Kidney epithelial cell (primary cell): Measurements from ENCODE around the gene PADI1. TPM values are rescaled to one million over a fixed set of nuclear protein-coding genes. Genes with fewer than 3 reads are reported as not detected.

Source experiments
- DNase-seq: peaks from one replicate; pipeline ENCODE4 v3.0.0-alpha.2; 2010; ENCODE audit warnings: low read depth
- H3K27me3 ChIP-seq: 2 replicates; pipeline ENCODE4 v1.6.0; 2011; ENCODE audit warnings: low read length; ENCODE audit not compliant: control insufficient read depth, insufficient read depth
- H3K36me3 ChIP-seq: 2 replicates; pipeline ENCODE4 v1.5.1; 2011; ENCODE audit warnings: low read length; ENCODE audit not compliant: control insufficient read depth, insufficient read depth
- H3K4me3 ChIP-seq: 2 replicates; pipeline ENCODE4 v1.5.1; 2011; ENCODE audit warnings: low read depth, mild to moderate bottlenecking, control low read depth, low read length
- total RNA-seq: library from RNA; depleted of rRNA; stranded (reverse); fragments of >200 nt; gene quantifications from 2 replicates; pipeline ENCODE4 v1.2.3, GENCODE V29; 2015
- TF ChIP-seq, protein P1 (sequence below): IDR thresholded peaks from 2 replicates; pipeline ENCODE4 v1.5.1; 2011; ENCODE audit warnings: mild to moderate bottlenecking, moderate library complexity, low read length, control low read depth, inconsistent platforms; ENCODE audit not compliant: insufficient read depth, poor library complexity, severe bottlenecking

PADI1 gene
- total RNA-seq, 1 donor from 2014 or later, result 2.4 TPM

DNA sequence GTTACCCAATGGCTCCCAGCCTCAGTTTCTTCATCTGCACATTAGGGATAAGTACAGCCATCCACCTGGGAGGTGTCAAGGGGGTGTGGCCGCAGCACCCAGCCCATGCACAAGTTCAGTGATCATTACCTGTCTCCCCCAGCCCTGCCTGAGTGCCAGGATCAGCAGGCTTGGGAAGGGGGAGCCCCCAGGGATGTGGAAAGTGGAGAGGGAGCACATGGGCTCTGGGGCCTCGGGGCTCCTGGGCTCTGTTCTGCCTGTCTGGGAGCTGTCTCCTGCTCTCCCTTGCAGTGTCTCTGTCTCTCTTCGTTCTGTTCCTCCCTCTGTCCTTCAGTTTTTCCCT lies 10.8 kb upstream of the PADI1 start:
- H3K4me3 ChIP-seq, result no peak overlapping the region
- DNase-seq, result no peak
- H3K27me3 ChIP-seq, result no peaks in the 10 kb centered on the region
- no peaks in the 10 kb centered on the region for H3K36me3 ChIP-seq
- TF ChIP-seq, protein P1, sequence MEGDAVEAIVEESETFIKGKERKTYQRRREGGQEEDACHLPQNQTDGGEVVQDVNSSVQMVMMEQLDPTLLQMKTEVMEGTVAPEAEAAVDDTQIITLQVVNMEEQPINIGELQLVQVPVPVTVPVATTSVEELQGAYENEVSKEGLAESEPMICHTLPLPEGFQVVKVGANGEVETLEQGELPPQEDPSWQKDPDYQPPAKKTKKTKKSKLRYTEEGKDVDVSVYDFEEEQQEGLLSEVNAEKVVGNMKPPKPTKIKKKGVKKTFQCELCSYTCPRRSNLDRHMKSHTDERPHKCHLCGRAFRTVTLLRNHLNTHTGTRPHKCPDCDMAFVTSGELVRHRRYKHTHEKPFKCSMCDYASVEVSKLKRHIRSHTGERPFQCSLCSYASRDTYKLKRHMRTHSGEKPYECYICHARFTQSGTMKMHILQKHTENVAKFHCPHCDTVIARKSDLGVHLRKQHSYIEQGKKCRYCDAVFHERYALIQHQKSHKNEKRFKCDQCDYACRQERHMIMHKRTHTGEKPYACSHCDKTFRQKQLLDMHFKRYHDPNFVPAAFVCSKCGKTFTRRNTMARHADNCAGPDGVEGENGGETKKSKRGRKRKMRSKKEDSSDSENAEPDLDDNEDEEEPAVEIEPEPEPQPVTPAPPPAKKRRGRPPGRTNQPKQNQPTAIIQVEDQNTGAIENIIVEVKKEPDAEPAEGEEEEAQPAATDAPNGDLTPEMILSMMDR, result no peak

DNA sequence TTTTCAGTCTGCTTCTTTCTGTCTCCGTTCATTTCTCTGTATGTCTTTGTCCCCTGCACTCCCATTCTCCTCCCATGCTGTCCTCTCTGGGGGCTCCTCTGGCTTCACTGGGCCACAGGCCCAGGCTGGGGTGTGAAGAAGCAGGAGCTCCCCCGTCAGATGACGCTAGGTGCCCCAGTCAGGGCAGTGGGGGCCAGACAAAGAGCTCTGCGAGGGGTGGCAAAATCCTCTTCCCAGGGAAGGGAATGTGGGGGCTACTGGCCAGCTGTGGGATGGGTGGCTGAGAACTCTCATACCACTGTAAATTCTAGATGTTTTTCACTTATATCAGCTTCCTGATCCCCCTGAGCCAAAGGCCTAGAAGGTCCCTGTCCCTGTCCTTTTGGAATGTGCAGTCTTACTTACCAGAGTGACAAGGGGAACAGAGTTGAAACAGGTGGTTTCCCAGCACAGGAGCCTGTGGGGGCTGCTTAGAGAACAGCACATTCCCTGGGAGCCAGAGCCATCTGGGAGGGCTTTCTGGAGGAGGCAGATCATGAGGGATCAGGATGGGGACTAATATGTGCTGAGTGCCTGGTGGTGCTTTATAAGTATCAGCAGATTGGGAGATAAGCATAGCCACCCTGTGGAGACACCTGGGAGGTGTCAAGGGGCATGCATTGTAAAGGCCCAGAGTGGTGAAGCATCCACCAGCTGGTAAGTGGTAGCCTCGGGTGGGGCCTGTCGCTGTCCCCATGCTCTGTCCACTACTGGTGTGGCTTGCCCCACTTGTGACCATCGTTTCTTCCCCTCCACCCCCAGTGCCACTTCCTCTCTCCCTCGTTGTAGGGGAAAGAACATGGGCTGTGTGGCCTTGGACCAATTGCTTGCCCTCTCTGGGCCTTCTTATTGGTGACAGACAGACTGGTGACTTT lies 10.1 kb upstream of the PADI1 start:
- Histone ChIP-seq H3K27me3 (no peaks in the 10 kb centered on the region), H3K36me3 (no peaks in the 10 kb centered on the region), H3K4me3 (no peak overlapping the region)
- TF ChIP-seq, protein P1, result no peak
- no peak for DNase-seq

DNA sequence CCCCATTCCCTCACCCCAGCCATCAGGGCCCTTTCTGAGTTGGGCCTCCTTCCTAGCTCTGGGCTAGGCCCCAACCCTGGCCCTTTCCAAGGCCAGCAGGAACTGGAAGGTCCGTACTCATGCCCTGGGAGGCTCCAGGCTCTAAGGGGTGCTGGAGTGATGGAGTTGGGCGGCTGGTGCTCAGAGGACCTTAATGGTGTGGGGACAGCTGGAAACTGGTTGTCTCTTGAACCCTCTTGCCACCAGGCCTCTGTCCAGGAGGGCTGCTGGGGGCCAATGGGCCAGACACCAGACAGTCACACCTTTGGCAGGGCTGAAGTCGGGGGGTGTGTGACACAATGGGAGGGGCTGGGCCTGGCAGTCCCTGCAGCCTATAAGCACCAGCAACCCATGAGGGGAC lies 9.2 kb upstream of the PADI1 start:
- no peaks in the 10 kb centered on the region for H3K27me3 ChIP-seq
- no peak for DNase-seq
- no peaks in the 10 kb centered on the region for H3K36me3 ChIP-seq
- H3K4me3 ChIP-seq, result no peak overlapping the region
- TF ChIP-seq, protein P1, result no peak

DNA sequence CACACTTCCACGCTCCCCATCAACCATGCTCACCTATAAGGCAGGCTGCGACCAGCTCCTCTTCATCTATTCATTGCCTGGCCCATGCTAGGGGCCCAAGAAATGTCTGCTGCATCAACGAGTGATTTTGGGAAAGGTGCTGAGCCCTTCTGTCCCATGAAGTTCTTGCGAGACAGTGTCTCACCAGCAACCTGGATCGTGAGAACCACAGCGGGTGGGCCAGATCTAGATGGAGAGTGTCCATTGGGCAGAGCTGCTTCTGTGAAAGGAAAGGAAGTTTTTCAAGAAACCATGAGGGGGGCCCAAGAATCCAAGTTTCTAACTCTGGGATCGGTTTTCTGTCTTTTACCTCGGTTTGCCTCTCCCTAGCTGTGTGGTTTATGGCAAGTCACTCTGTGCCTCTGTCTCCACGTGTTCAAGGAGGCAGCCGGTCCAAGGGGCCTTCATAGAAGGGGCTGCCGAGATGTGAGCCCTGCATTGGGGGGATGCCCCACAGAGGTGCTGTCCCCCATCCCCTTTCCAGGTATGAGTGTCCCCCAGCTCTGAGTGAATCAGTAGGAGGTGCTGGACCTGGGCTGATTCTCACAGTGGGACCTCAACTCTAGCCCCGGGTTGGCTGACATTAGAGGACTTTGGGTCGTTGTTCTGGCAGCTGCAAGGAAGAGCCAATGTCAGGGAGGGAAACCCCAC lies 8.3 kb upstream of the PADI1 start:
- no peak overlapping the region for H3K4me3 ChIP-seq
- TF ChIP-seq, protein P1, result no peak
- no peaks in the 10 kb centered on the region for H3K36me3 ChIP-seq
- no peak for DNase-seq
- H3K27me3 ChIP-seq, result no peaks in the 10 kb centered on the region

DNA sequence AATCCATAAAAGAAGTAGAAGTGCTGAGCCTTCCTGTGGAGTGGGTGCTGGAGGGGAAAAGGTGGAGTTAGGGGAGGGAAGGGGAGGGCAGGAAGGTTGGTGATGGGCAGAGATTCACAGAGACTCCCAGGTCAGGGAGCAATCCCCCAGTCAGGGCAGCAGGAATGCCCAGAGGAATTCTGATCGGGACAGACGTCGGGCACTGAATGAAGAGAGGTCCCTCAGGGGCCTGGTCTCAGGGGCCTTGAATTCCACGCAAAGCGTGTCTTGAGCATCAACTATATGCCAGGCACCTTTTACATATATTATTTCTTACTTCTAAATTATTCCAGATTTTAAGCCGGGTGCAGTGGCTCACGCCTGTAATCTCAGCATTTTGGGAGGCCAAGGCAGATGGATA lies 7.2 kb upstream of the PADI1 start:
- no peak overlapping the region for H3K4me3 ChIP-seq
- no peak for DNase-seq
- TF ChIP-seq, protein P1, result no peak
- no peaks in the 10 kb centered on the region for H3K27me3 ChIP-seq
- no peaks in the 10 kb centered on the region for H3K36me3 ChIP-seq
